HG02852 (cell line): ENCODE results near the gene TUBB2A.
A peak's percentile ranks its signal among the peaks of the same experiment; 100 is the strongest.
"Not testable (repeated sequence)": the region's sequence is repeated elsewhere in the genome, so short reads cannot be mapped to it uniquely, and the experiment has no call there.

Experiments
- ATAC-seq: cut with Tn5 transposase; IDR thresholded peaks from one replicate; pipeline ENCODE4 v1.9.1; 2021; ENCODE audit warnings: mild to moderate bottlenecking, moderate library complexity; ENCODE audit not compliant: unreplicated experiment

TUBB2A gene

GRCh38 chr6:3156184-3157130 lies 887 bp downstream of the TUBB2A start:
- peak; percentile 16 for ATAC-seq

DNA sequence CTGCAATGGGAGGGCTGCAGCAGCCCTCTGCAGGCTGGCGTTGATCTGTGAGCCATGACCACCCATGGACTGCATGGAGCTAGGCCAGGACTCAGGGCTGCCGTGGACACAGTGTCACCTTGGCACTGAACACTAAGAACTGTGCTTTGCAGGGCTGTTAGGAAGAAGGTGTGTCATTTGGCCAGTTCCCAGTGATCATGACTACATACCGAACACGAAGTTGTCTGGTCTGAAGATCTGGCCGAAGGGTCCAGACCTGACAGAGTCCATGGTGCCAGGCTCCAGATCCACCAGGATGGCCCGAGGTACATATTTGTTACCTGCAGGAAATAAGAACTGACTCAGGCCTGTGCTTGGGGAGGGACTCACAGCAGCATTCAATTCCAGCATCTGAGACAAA lies 1.9 kb downstream of the TUBB2A start:
- not testable (repeated sequence) for ATAC-seq

DNA sequence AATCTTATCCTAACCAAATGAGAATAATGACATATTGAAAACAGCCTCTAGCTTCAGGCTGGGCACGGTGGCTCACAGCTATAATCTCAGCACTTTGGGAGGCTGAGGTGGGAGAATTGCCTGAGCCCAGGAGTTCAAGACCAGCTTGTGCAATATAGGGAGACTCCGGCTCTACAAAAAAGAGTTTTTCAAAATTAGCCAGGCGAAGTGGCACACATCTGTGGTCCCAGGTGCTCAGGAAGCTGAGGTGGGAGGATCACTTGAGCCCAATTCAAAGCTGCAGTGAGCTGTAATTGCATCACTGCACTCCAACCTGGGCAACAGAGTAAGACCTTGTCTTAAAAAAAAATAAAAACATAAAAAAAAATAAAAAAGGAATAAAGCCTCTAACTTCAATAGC lies 4.7 kb downstream of the TUBB2A start:
- no peak for ATAC-seq

DNA sequence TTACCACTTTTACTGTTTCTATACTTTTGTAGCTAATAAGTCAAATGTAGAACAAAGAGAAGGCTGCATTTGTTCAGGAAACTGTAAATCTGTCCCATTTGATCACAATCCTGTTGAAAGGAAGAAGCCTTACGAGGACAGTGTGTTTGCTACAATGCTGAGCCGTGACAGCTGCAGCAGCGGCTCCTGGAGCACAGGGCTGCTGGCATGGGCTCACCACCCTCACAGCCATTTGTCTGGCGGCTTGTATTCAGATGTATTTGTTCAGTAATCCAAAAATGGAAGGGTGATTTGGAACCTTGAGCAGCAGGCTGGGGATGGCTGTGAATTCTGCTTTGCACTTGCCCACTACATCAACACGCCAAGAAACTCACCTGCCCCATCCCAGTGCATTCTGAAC lies 5.7 kb downstream of the TUBB2A start:
- ATAC-seq = no peak

DNA sequence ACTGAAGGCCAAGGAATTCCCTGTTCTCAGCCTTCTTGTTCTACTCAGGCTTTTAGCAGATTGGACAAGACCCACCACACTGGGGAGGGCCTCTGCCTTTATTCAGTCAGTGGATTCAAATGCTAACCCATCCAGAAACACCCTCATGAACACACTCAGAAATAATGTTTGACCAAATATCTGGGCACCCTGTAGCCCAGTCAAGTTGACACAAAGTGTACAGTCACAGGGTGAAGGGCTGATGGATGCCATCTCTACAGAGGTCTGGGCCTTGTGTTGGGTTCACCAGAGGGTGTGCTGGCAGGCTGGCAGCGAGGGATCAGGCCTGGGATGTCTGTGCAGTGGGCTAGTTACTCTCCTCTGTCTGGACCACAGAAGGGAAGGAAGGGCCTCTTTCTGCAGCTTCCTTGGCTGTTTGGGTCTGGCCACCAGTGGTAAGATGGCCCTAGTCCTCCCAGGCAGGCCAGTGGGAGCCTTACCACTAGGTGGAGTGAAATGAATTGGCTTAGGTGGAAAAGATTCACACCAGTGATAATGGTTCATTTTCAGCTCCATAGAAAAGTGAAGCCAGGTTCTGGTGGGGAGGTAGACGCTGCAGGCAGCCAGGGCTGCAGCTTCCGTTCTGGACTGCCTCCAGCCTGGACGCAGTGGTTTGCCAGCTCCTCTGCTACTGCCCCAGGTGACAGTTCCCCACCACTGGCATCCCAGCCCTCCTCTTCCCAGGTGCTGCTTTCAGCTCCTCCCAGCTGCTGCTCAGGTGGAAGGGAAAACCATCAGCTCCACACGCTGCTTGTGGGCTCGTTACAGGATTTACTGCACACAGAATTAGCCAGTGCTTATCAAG lies 9.2 kb downstream of the TUBB2A start:
- ATAC-seq = no peak

GRCh38 chr6:3144571-3144970 lies 12.8 kb downstream of the TUBB2A start:
- no peak for ATAC-seq

DNA sequence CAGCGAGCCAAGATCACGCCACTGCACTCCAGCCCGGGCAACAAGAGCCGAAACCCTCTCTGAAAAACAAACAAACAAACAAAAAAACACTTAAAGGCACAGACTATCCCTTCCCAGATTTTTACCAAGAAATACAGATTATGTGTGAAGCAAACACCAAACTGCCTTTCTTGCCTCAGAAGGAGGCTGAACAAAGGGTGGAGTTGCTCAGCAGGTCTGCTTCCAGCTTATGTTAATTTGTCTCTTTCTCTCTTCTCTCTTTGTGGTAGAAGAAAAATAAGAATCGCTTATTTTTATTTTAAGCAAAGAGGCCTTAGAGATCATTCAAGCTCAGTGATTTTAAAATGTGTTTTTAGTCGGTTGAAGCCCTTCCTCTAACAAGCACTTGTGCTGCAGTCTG lies 14.2 kb downstream of the TUBB2A start:
- no peak for ATAC-seq

GRCh38 chr6:3142536-3142935 lies 14.8 kb downstream of the TUBB2A start:
- no peak for ATAC-seq

- ATAC-seq = no peak
Observed at GRCh38 chr6:3140201-3140600, 17.1 kb downstream of the TUBB2A start.

DNA sequence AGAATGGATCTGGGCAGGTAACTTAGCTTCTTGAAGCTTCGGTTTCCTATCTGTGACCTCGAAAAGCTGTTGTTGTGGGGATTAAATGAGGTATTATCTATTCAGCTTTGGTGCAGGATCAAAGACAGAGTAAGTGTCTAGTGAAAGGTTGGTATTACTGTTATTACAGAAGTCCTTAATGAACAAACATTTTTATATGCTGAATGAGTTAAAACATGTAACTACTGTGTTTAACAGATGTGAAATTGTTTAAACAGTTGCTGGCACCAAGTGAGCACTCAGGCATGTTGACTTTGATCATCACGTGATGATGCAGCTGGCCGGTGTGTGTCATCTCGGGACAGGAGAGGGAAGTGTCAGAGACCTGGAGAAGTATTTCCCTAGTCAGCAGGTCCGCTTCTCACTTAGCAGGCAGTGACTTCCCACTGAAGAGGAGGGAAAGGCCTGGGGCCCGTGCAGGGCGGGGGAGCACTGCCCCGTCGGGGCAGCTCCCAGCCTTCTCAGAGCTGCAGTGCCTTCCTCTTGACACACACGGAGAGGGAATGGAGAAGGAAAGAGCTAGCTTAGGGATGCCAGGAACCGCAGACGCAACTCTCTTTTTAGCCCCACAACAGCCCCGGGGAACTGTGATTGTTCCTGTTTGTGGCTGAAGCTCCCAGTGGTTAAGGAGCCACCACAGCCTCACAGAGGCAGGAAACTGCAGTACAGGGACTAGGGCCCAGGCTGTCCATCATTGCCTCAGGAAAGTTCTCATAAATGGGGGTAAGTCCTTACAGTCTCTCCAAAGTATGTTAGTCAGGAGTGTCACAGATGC lies 18.0 kb downstream of the TUBB2A start:
- no peak for ATAC-seq

DNA sequence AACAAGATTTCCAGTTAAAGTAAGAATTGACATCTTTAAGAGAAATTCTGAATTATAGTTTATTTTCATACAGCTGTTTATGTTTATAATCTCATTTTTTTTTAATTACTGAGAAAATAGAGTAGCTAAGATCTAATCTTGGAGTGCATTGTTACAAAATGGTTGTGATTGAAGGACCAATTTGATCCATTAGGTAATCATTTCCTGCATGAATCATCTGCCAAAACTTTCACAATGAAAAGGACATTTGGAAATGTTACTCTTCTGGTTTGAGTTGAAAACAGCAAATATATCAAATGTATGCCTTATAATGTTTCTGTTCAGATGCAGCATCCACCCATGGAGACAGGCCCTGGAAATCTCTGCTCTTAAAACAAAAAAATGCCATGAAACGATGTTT lies 19.0 kb downstream of the TUBB2A start:
- no peak for ATAC-seq

GRCh38 chr6:3137873-3138272 lies 19.5 kb downstream of the TUBB2A start:
- ATAC-seq = not testable (repeated sequence)

DNA sequence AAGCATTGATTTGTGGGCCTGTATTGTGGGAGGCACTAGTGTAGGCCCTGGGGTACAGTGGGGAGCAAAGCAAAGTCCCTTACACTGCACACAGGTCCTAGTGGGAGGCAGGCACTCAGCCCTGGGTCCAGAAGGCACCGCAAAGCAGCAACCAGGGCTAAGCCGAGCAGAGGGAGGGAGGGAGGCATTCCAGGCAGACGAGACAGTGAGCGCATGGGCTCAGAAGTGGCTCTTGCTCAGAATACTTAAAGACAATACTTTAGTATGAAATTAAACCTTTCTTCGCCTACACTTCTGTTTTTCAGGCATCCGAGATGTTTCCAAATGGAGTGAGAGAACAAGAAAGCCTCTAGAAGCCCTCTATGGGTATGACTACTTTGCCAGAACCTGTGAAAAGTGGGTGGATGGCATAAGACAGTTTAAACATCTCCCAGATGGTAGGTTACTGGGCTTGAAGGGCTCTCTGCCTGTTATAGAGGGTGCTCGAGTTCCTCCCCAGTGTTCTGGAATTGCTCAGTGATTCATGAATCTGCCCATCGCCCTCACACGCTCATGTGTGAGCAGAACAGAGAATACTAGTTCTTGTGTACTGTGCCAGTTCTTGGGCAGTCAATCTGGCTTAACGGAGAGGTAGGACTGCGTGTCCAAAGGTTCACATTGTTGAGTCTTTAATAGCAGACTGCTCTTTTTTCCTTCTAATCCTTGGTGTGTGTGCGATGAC lies 20.1 kb downstream of the TUBB2A start:
- no peak for ATAC-seq

DNA sequence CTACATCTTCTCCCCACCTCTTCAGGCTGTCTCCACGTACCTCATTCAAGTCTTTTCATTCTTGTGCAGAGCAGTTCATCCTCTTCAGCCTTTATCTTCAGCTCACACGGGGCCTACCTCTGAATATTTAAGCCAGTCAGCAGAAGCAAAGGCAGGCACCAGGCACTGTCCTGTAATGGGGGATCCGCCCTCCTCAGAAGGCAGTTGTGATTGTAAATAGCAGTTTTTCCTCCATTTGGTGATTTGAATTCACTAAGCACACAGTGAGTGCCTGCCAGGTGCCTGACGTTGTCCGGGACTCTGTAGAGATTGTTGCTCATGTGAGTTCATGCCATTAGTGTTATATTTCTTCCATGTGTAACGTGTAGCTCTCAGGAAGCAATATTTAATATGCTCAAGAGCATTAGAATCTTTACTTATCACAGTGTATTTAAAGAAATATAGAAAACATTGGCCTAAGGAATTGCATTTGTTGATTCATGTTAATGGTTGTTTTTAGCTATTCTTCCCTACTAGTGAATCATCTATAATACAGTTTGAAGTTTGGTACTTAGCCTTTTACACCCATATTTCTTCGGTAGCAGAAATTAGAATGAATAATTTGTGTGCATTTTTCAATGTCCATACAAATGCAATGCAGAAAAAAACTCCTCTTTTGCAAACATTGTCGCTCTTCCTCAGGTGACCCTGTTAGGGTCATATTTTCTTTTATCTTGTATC lies 20.9 kb downstream of the TUBB2A start:
- no peak for ATAC-seq

DNA sequence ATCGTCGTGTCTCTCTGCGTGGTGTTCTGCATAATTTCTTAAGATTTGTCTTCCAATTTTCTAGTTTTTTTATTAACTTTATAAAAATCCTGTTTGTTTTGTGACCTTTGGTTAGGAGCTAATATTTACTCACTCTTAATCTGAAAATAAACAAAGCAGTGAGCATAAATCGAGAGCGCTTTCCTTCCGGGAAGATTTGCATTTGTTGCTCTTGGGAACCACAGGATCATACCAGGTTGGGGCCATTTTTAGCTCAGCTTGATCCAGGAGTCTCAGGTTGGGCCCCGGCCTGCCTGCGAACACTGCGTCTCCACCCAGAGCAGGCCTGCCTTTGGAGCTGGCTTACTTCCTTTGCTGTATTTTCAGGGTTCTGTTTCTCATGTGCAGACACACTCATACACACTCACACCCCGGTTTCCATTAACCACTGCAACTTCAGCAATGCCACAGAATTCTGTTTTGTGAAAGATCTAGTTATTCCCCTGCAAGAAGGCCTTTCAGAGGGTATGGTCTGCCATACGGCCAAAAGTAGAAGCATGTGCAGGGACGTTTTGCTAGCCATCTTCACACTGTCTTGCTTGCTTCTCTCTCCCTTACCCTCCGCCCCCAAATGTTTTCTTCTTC lies 21.6 kb downstream of the TUBB2A start:
- ATAC-seq = no peak

GRCh38 chr6:3133515-3133914 lies 23.8 kb downstream of the TUBB2A start:
- no peak for ATAC-seq

DNA sequence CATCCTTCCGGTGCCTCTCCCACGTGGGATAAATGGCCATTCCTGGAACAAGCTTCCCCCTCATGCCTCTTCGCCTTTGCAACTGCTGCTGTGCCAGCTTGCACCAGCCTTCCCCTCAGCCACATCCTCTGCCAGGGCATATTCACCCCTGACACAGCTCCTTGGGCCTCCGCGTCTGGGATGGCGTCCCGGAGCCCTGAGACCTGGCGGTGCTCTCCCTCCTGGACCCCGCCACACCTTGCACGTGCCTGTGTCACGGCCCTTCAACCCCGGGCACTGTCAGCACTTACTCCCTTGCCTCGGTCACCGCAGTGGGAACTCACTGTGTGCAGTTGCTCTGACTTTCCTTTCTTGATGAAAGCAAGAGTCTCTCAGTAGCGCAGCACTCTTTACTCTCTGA lies 25.6 kb downstream of the TUBB2A start:
- no peak for ATAC-seq

DNA sequence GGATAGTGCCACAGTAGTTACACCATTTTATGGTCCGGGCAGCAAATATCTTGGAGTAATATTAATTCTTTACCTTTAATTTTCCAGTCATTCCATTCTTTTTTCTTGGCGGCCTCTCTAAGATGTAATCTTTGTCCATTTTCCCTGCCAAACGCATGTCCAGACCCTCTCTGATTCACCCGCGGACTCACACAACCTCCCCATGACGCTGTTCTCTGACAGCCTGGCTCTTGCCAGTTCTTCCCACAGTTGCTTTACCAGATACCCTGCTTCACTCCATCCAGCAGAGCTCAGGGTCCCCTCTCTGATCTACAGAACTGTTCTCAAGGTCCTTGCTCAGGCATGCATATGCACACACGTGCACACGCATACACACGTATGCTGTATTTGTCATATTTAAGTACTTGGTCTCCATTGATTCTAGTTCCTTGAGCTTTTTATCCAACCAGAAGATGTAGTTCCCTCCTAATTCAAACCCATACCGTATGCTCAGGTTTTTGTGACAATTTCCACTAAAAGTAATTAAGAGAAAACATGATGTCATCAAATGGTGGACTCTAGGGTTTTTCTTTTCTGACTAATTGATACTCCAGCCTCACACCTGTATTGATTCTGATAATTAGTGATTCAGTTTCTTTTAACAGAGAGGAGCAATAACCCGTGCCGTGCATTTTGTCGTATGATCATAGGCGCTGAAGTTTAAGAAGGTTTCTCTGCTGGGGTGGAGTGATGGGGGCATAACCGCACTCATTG lies 28.8 kb downstream of the TUBB2A start:
- ATAC-seq = no peak

- ATAC-seq = no peak
Observed at GRCh38 chr6:3125815-3126214, 31.5 kb downstream of the TUBB2A start.
